ENCODE data around the gene ZFR. TPM values are rescaled to one million over a fixed set of nuclear protein-coding genes. Genes with fewer than 3 reads are reported as not detected.
"Not testable (repeated sequence)": the region's sequence is repeated elsewhere in the genome, so short reads cannot be mapped to it uniquely, and the experiment has no call there.

ZFR gene
- total RNA-seq, 1 experiment from 2014 or later = 104 TPM

GRCh38 chr5:32410630-32411029 lies 33.9 kb downstream of the ZFR start:
- DNase-seq (ENCODE audit: low spot score) = no peak

GRCh38 chr5:32406650-32407049 lies 37.9 kb downstream of the ZFR start:
- no peak for DNase-seq (ENCODE audit: low spot score)

GRCh38 chr5:32405507-32405906 lies 39.0 kb downstream of the ZFR start:
- DNase-seq (ENCODE audit: low spot score) = no peak

GRCh38 chr5:32403760-32404159 lies 40.8 kb downstream of the ZFR start:
- DNase-seq (ENCODE audit: low spot score) = no peak

GRCh38 chr5:32400401-32400800 lies 44.1 kb downstream of the ZFR start:
- no peak for DNase-seq (ENCODE audit: low spot score)

GRCh38 chr5:32398754-32399153 lies 45.8 kb downstream of the ZFR start:
- not testable (repeated sequence) for DNase-seq (ENCODE audit: low spot score)

- no peak for DNase-seq (ENCODE audit: low spot score)
These were observed 49.6 kb downstream of the ZFR start for GRCh38 chr5:32394981-32395380.

GRCh38 chr5:32392039-32392438 lies 52.5 kb downstream of the ZFR start:
- no peak for DNase-seq (ENCODE audit: low spot score)

- peak; percentile 76 for DNase-seq (ENCODE audit: low spot score)
These were observed 53.5 kb downstream of the ZFR start for GRCh38 chr5:32390819-32391591.

GRCh38 chr5:32388432-32389129 lies 56.0 kb downstream of the ZFR start:
- DNase-seq (ENCODE audit: low spot score) = peak; percentile 14

- DNase-seq (ENCODE audit: low spot score) = no peak
These were observed 56.7 kb downstream of the ZFR start for GRCh38 chr5:32387841-32388240.

- DNase-seq (ENCODE audit: low spot score) = no peak
These were observed 57.3 kb downstream of the ZFR start for GRCh38 chr5:32387211-32387610.

GRCh38 chr5:32384621-32385020 lies 59.9 kb downstream of the ZFR start:
- DNase-seq (ENCODE audit: low spot score) = no peak

- no peak for DNase-seq (ENCODE audit: low spot score)
These were observed 61.0 kb downstream of the ZFR start for GRCh38 chr5:32383586-32383985.

- DNase-seq (ENCODE audit: low spot score) = no peak
These were observed 61.5 kb downstream of the ZFR start for GRCh38 chr5:32383065-32383464.

GRCh38 chr5:32379421-32379820 lies 65.1 kb downstream of the ZFR start:
- DNase-seq (ENCODE audit: low spot score) = no peak

GRCh38 chr5:32378966-32379365 lies 65.6 kb downstream of the ZFR start:
- no peak for DNase-seq (ENCODE audit: low spot score)

- no peak for DNase-seq (ENCODE audit: low spot score)
These were observed 74.9 kb downstream of the ZFR start for GRCh38 chr5:32369542-32370155.

- DNase-seq (ENCODE audit: low spot score) = no peak
These were observed 75.5 kb downstream of the ZFR start for GRCh38 chr5:32369032-32369431.

GRCh38 chr5:32367271-32367670 lies 77.3 kb downstream of the ZFR start:
- DNase-seq (ENCODE audit: low spot score) = not testable (repeated sequence)

- DNase-seq (ENCODE audit: low spot score) = no peak
These were observed 78.9 kb downstream of the ZFR start for GRCh38 chr5:32365623-32366022.

- DNase-seq (ENCODE audit: low spot score) = no peak
These were observed 81.5 kb downstream of the ZFR start for GRCh38 chr5:32363030-32363429.

GRCh38 chr5:32362527-32362926 lies 82.0 kb downstream of the ZFR start:
- no peak for DNase-seq (ENCODE audit: low spot score)

Measured in A172 (cell line).